HG03039 (cell line): Measurements from ENCODE around the gene SLF2.
"Not testable (repeated sequence)": the region's sequence is repeated elsewhere in the genome, so short reads cannot be mapped to it uniquely, and the experiment has no call there.

ENCODE experiments used
- ATAC-seq: cut with Tn5 transposase; IDR thresholded peaks from one replicate; pipeline ENCODE4 v1.9.1; 2021; ENCODE audit warnings: mild to moderate bottlenecking, moderate library complexity; ENCODE audit not compliant: unreplicated experiment

Gene SLF2

DNA sequence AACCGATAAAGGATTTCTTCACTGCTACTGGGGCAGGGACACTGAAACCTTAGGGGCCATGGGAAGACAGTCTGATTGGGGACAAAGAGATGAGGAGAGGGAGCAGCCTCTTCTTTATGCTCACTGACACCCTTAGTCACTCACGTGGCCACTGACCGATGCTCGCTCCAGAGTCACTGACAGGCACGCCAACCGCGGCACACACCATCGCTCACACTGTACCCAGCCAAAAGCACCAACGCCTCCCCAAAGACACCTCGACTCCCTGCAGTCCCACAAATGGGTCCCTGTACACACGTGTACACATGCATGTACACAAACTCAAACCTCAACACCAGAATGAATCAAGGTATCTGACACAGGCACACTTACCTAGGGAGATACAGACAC, 35.3 kb upstream of the SLF2 start:
- no peak for ATAC-seq

- no peak for ATAC-seq
These were observed 34.4 kb upstream of the SLF2 start for GRCh38 chr10:100878291-100878910.

DNA sequence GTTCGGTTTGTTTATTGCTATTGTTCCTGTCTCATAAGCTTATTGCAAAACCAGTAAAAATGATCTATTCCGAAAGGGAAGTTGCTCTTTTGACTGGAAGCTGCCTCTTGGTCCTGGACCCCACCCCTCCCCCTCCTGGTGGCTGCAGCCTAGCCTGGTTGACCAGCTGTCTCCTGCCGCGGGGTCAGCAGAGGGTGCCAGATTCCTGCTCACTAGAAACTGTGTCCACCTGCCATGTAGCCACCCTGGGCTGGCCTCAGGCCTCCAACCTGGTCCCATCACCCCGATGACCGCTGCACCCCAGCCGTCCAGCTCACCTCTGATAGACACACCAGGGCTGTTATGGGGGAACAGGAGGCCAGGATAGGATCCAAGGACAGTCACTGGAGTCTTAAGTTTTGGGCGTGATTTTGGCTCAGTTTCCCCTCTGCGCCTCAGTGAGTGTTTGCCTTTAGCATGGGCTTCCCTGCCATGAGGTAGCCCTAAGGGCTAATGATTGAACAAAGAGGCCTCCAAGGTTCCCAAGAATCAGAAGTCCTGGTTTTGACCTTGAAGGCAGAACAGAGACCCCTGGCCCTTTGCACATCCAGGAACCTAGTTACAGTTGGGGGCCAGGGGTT, 32.9 kb upstream of the SLF2 start:
- no peak for ATAC-seq

- no peak for ATAC-seq
These were observed 31.1 kb upstream of the SLF2 start for GRCh38 chr10:100881556-100882213.

GRCh38 chr10:100882252-100882651, 30.5 kb upstream of the SLF2 start:
- ATAC-seq, result no peak

GRCh38 chr10:100882671-100883311, 30.0 kb upstream of the SLF2 start:
- no peak for ATAC-seq

- no peak for ATAC-seq
These were observed 29.4 kb upstream of the SLF2 start for GRCh38 chr10:100883312-100883821.

GRCh38 chr10:100885611-100886010, 27.2 kb upstream of the SLF2 start:
- not testable (repeated sequence) for ATAC-seq

DNA sequence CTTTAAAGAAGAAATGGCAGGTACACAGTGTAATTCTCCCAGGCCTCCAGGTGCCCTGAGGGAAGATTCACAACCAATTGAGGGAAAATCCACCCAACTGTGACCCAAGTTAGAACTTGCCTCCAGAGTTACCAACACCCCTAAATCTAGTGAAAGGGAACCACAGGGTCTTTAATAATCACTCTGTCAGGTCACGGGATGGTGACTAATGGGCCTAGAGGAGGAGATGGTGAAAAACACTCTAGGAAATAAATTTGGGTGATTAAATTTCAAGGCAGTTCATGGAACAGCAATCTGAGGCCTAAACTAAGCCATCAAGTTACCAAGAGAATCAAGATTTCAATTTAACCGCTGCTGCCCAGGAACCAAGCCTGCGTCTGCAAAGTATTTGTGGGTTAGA, 26.7 kb upstream of the SLF2 start:
- ATAC-seq, result no peak

- ATAC-seq, result no peak
These were observed 26.2 kb upstream of the SLF2 start for GRCh38 chr10:100886521-100886920.

DNA sequence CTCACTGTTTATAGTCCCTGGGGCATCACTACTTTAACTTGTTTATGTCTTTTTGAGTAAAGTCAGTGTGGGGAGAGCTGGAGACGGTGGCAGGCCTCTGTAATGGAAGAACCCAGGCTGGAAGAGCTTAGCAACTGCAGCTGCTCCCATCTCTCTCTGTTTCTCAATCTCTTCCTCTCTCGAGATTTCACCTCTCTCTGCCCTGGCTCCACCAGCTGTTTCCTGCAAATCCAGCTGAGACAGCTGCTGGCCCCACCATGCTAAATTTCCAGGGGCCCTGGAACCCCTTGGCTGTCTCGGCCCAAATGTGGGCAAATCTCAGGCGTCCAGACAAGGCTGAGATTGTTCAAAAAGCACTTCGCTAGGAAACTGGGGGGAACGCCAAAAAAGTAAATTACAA, 25.8 kb upstream of the SLF2 start:
- no peak for ATAC-seq

DNA sequence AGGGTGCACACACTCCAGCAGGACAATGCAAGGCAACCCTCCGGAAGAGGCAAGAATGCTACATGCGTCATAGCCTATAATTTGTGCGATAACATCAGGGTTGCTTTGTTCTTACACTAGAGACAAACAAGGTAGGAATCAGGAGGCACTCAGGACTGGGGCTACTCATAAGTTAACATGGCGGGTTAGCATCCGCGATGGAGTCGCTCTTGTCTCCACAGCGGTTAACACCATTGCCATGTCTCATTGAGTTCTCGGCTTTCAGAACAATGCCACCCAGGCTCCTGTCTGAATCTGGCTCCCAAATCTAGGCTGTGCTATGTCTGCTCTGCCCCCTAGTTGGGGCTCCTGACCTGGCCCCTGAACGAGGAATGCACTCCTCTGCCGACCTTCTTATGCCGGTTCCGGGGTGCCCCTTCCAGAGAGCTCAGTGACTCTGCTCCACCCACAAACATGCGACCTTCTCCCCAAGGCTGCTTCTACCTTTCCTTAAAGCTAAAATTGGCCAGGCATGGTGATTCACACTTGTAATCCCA, 24.9 kb upstream of the SLF2 start:
- no peak for ATAC-seq

GRCh38 chr10:100888957-100889356, 23.8 kb upstream of the SLF2 start:
- no peak for ATAC-seq

- ATAC-seq, result no peak
These were observed 23.2 kb upstream of the SLF2 start for GRCh38 chr10:100889546-100889945.

DNA sequence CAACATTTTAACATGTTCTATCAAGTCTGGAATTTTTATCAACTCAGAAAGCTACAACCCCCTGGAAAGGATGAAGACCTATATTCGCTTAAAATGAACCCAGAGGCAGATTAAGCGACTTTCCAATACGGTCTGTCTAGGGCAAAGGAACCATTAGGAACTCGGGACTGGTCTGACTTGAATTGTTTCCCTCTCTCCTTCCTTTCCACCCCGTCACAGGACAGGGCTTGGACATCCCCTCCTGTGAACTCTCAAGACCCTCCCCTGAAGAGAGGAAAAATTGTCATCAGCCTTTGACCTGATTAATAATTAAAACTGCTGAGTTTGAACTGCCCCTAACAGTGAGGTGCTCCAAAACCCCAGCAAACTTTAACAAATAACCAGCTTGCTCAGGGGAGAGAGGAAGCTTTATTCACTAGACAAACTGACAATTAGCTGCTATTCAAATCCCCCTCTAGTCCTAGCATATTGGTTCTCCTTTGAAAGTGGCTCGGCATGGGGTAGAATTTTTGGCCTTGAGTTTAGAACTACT, 22.6 kb upstream of the SLF2 start:
- ATAC-seq, result no peak

DNA sequence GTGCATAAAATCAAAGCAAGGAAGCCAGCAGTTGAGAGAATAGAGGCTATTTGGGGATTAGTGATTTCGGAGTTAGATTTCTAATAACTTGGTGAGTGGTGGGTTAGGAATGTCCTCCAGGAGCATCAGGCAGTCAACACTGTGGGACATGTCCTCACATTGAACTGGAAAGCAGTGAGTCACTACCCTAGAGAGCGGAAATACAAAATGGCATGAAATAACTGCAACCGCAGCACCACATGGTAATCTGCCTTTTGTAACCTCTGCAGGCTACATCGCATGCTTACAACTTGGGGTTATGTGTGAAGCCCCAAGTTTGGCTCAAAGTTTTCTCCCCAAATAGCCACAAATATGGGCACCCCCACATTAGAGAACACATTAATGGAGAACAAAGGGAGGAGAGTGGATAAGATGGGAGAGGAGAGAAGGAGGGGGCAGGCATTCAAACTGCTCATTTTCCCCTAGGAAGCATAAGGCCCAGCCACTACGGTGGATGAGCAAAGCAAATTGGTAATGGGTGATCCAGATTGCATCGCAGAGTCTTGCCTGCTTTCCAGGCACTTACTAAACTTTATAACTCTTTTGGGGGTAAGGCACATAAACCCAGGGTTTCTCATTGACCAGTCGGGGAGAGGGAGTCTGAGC, 22.0 kb upstream of the SLF2 start:
- ATAC-seq, result no peak

GRCh38 chr10:100894033-100894432, 18.7 kb upstream of the SLF2 start:
- no peak for ATAC-seq

- ATAC-seq, result no peak
These were observed 18.0 kb upstream of the SLF2 start for GRCh38 chr10:100894589-100895294.

DNA sequence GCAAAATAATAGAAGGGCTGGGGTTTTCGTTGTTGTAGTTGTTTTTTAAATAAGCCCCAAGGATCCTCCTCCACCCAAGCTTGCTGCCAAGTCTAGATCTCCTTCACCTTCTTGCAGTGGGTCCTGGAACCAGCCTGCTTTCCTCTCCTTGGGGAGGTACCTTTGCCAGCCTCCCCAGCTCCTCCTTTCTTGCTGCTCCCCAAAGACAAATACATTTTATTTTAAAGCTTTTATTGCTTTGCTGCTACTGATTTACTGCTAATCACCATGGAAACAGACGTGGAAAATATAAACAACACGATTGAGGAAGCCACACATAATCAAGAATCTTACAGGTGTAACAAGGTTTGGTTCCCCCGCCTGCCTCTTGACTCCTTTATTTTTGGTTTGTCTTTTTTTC, 17.4 kb upstream of the SLF2 start:
- no peak for ATAC-seq

DNA sequence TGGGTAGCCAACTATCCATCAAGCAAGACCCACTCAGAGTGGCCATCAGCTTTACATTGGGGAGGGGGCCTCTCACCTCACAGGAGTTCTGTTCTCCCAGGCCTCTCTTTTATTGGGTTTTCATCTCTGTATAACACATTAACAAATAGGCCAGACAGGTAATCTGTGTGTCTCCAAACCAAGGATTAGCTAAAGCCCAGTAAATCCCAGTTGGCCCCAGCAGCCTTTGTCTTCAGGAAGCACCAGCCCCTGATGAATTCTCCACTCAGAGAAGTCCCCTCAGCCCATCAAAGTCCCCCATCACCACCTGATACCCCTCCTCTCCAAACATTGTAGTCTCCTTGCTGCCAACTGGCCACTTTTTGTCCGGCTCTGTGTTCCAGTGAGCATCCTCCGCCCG, 16.9 kb upstream of the SLF2 start:
- ATAC-seq, result no peak
